Measurements from ENCODE around the gene ZNF500. TPM values are rescaled to one million over a fixed set of nuclear protein-coding genes. Genes with fewer than 3 reads are reported as not detected.

The ZNF500 gene
- total and polyA plus RNA-seq, 4 donors: 3.0 to 7.4 (median 5.0) TPM

- DNase-seq (ENCODE audit: low spot score): no peak
- H3K36me3 ChIP-seq (ENCODE audit: control insufficient read depth in 4 of 4, insufficient read depth in 3 of 4, low read depth in 1 of 4, low read length in 3 of 4): no peaks in the 10 kb centered on the region
- H3K27me3 ChIP-seq (ENCODE audit: control insufficient read depth in 4 of 4, insufficient read depth in 4 of 4, low read length in 3 of 4): no peaks in the 10 kb centered on the region
- TF ChIP-seq HNF4A (conservative IDR thresholded peaks at IDR 0.05) (no peak), FOXA1 (IDR thresholded peaks at IDR 0.05) (no peak), YY1 (IDR thresholded peaks at IDR 0.05) (no peak), FOXA2 (IDR thresholded peaks at IDR 0.05) (no peak), JUND (IDR thresholded peaks at IDR 0.05) (no peak), RAD21 (IDR thresholded peaks at IDR 0.05) (no peak), EGR1 (IDR thresholded peaks at IDR 0.05; ENCODE audit: low read depth in 2 of 2) (no peak), ZBTB33 (IDR thresholded peaks at IDR 0.05) (no peak), GABPA (IDR thresholded peaks at IDR 0.05 in 1 of 2, conservative IDR thresholded peaks at IDR 0.05 in 1 of 2) (no peak), REST (IDR thresholded peaks at IDR 0.05) (no peak), RXRA (IDR thresholded peaks at IDR 0.05) (no peak), SP1 (IDR thresholded peaks at IDR 0.05) (no peak), CTCF (IDR thresholded peaks at IDR 0.05; ENCODE audit: low read depth, low read length, missing input control) (no peak), HNF4G (IDR thresholded peaks at IDR 0.05) (no peak), TAF1 (conservative IDR thresholded peaks at IDR 0.05) (no peak), MAX (IDR thresholded peaks at IDR 0.05) (no peak), ATF3 (IDR thresholded peaks at IDR 0.05) (no peak), NR2F2 (IDR thresholded peaks at IDR 0.05) (no peak)
- H3K4me1 ChIP-seq (ENCODE audit: control insufficient read depth in 4 of 4, insufficient read depth in 4 of 4, low read length in 3 of 4): no peaks in the 10 kb centered on the region
- H3K9ac ChIP-seq (ENCODE audit: low read depth in 1 of 2, low read length in 2 of 2): no peak overlapping the region
- no peak overlapping the region for H3K27ac ChIP-seq (ENCODE audit: low read depth in 1 of 2, low read length in 2 of 2)
- H3K4me3 ChIP-seq (ENCODE audit: low read depth in 1 of 3, low read length in 3 of 3): no peak overlapping the region
- H3K9me3 ChIP-seq (ENCODE audit: control insufficient read depth in 4 of 4, low read length in 3 of 4): no peaks in the 10 kb centered on the region
- 93% methylated on average over 13 of the region's 13 CpGs for WGBS
These were observed 8.0 kb upstream of the ZNF500 start for GRCh38 chr16:4775005-4775404.
